HL-60 (cell line): Measurements from ENCODE around the gene TRAF7.
"Not testable (repeated sequence)": the region's sequence is repeated elsewhere in the genome, so short reads cannot be mapped to it uniquely, and the experiment has no call there.

Source experiments
- POLR2AphosphoS5 ChIP-seq: IDR thresholded peaks from 2 replicates; pipeline ENCODE4 v1.6.1; 2012; ENCODE audit warnings: low read depth
- TF ChIP-seq, protein P1 (sequence below): IDR thresholded peaks from one replicate; pipeline ENCODE4 v1.5.1; 2011; ENCODE audit warnings: low read length, control low read depth, inconsistent platforms; ENCODE audit not compliant: insufficient read depth

DNA sequence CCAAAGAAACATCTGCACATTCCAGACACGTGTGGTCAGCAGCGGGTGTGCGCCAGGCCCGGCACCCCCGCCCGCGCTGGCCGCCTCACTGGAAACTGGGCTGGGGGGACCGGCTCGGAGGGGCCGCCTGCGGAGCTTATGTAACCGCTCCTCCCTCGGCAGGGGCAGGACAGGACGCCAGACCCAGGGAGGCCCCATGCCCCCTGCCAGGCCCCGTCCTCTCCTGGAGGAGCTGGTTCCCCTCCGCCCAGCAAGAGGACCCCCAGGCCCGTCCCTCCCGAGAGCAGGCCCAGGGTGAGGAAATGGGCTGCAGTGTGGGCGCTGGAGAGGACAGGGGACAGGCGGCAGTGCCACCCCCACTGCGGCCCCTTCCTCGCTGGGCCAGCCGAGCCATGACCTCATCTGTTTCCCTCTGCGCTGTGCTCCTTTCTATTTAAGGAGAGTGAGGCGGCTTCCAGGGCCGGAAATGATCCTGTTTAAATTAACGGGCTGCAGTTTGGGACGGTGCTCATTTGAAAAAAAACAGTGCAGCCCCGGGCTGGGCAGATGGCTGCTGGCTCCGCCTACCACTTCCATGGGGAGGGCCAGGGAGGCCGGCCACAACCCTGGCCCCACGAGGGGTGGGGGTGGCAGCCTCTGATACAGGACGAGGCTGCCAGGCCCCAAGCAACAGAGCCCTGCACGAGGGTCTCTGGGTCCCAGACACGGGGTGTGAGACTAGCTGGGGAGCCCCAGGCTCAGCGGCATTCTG is 30.7 kb upstream of the TRAF7 start:
- TF ChIP-seq, protein P1, sequence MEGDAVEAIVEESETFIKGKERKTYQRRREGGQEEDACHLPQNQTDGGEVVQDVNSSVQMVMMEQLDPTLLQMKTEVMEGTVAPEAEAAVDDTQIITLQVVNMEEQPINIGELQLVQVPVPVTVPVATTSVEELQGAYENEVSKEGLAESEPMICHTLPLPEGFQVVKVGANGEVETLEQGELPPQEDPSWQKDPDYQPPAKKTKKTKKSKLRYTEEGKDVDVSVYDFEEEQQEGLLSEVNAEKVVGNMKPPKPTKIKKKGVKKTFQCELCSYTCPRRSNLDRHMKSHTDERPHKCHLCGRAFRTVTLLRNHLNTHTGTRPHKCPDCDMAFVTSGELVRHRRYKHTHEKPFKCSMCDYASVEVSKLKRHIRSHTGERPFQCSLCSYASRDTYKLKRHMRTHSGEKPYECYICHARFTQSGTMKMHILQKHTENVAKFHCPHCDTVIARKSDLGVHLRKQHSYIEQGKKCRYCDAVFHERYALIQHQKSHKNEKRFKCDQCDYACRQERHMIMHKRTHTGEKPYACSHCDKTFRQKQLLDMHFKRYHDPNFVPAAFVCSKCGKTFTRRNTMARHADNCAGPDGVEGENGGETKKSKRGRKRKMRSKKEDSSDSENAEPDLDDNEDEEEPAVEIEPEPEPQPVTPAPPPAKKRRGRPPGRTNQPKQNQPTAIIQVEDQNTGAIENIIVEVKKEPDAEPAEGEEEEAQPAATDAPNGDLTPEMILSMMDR = not testable (repeated sequence)
- not testable (repeated sequence) for TF ChIP-seq POLR2AphosphoS5
